A673 (cell line): ENCODE measurements around the gene RDH16. TPM values are rescaled to one million over a fixed set of nuclear protein-coding genes. Genes with fewer than 3 reads are reported as not detected.

ENCODE experiments used
- BruUV-seq: library from RNA; stranded (reverse); fragments of 400-500 nt; replicated peaks from 2 replicates; lab custom pipeline; 2021; lab: Mats Ljungman, UMichigan
- CTCF ChIA-PET: fragments of 300-600 bp; sonication (Branson Sonifier 250); formaldehyde crosslinking; loops from one replicate; lab custom pipeline; 2022; ENCODE audit warnings: antibody characterized with exemption; lab: Charles Lee
- POLR2A ChIA-PET: fragments of 300-600 bp; sonication (Branson Sonifier 250); formaldehyde crosslinking; loops from one replicate; lab custom pipeline; 2022; ENCODE audit warnings: antibody characterized with exemption; ENCODE audit not compliant: low non-redundant PET; lab: Charles Lee
- DNase-seq: peaks from one replicate; pipeline ENCODE4 v3.0.0-alpha.2; 2015; ENCODE audit warnings: low spot score
- H3K27ac ChIP-seq: fragments of 200-600 bp; sonication (generic); 2 replicates; pipeline ENCODE4 v1.5.1; 2016; ENCODE audit warnings: mixed run types, low read depth, mild to moderate bottlenecking, mixed read lengths, antibody characterized with exemption, low read length; ENCODE audit not compliant: poor library complexity, severe bottlenecking
- H3K27me3 ChIP-seq: fragments of 200-600 bp; sonication (generic); replicated peaks from 2 replicates; pipeline ENCODE4 v1.6.1; 2017; ENCODE audit warnings: mixed run types, low read depth, mild to moderate bottlenecking, mixed read lengths, antibody characterized with exemption, low read length; ENCODE audit not compliant: insufficient read depth, poor library complexity
- H3K36me3 ChIP-seq: fragments of 200-600 bp; sonication (generic); 2 replicates; pipeline ENCODE4 v1.6.1; 2016; ENCODE audit warnings: mixed run types, mild to moderate bottlenecking, mixed read lengths, antibody characterized with exemption, low read length; ENCODE audit not compliant: insufficient read depth, poor library complexity, severe bottlenecking
- H3K4me1 ChIP-seq: fragments of 200-600 bp; sonication (generic); 2 replicates; pipeline ENCODE4 v1.6.1; 2017; ENCODE audit warnings: mixed run types, mild to moderate bottlenecking, mixed read lengths, antibody characterized with exemption, low read length; ENCODE audit not compliant: insufficient read depth, poor library complexity, severe bottlenecking
- H3K4me3 ChIP-seq: fragments of 200-600 bp; sonication (generic); 2 replicates; pipeline ENCODE4 v1.5.1; 2016; ENCODE audit warnings: low read depth, mixed run types, mild to moderate bottlenecking, mixed read lengths, low read length; ENCODE audit not compliant: poor library complexity, severe bottlenecking
- H3K9me3 ChIP-seq: fragments of 200-600 bp; sonication (generic); 2 replicates; pipeline ENCODE4 v1.6.1; 2016; ENCODE audit warnings: mixed run types, low read depth, mild to moderate bottlenecking, mixed read lengths, antibody characterized with exemption, low read length; ENCODE audit not compliant: poor library complexity, severe bottlenecking
- EZH2 ChIP-seq: fragments of 200-600 bp; sonication (generic); IDR thresholded peaks from 2 replicates; pipeline ENCODE4 v1.6.1; 2017; ENCODE audit warnings: borderline replicate concordance, low read depth, mild to moderate bottlenecking, mixed read lengths, antibody characterized with exemption, low read length; ENCODE audit not compliant: poor library complexity, severe bottlenecking
- intact Hi-C: fragments of 100-400 bp; cut with micrococcal nuclease; formaldehyde crosslinking; loops from one replicate; pipeline ENCODE4 v1.10.0; 2022; ENCODE audit not compliant: unreplicated experiment
- total RNA-seq: library from RNA; stranded (reverse); gene quantifications from 2 replicates; pipeline ENCODE4 v1.2.3, GENCODE V29; 2021
- TF ChIP-seq, protein P1 (sequence below): fragments of 300-800, 200-600 bp; sonication (generic); conservative IDR thresholded peaks from 2 replicates; pipeline ENCODE4 v1.5.1; 2017; ENCODE audit warnings: low read depth, mild to moderate bottlenecking, antibody characterized with exemption, low read length, moderate library complexity, mixed read lengths

Gene RDH16
- total RNA-seq, 1 experiment from 2014 or later = 0.24 TPM

DNA sequence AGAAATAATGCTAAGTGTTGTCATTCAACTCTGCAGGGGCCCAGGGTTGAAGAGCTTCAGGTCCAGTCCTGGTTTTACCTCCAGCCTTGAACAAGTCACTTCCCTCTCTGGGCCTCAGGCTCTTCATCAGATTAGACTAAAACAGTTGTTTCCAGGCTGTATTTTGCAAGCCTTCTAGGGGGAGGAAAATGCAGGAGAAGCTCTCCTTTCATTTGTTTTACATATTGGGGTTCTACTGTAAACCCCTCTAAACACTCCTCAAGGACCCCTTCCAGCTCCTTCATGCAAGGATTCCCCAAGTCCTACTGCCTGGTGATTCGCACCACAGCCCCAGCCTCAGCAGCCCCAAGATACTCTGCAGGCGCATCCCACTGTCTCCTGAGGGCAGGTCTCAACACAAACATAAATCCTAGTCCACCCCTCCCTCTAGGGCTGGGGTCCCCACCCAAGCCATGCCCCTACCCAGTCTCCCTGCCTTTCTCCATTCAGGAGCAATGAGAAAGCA, 25.9 kb downstream of the RDH16 start:
- peaks cover 13% of the 10 kb centered on the region for H3K4me1 ChIP-seq
- CTCF ChIA-PET = no interaction called here
- peak; percentile 75 for DNase-seq
- H3K27me3 ChIP-seq = no peaks in the 10 kb centered on the region
- TF ChIP-seq, protein P1, sequence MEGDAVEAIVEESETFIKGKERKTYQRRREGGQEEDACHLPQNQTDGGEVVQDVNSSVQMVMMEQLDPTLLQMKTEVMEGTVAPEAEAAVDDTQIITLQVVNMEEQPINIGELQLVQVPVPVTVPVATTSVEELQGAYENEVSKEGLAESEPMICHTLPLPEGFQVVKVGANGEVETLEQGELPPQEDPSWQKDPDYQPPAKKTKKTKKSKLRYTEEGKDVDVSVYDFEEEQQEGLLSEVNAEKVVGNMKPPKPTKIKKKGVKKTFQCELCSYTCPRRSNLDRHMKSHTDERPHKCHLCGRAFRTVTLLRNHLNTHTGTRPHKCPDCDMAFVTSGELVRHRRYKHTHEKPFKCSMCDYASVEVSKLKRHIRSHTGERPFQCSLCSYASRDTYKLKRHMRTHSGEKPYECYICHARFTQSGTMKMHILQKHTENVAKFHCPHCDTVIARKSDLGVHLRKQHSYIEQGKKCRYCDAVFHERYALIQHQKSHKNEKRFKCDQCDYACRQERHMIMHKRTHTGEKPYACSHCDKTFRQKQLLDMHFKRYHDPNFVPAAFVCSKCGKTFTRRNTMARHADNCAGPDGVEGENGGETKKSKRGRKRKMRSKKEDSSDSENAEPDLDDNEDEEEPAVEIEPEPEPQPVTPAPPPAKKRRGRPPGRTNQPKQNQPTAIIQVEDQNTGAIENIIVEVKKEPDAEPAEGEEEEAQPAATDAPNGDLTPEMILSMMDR = no peak
- TF ChIP-seq EZH2 = no peak
- no peaks in the 10 kb centered on the region for H3K9me3 ChIP-seq
- intact Hi-C loops = no loop called here
- H3K27ac ChIP-seq = peak overlapping the region; percentile 76
- no peak overlapping the region for H3K4me3 ChIP-seq
- no peaks in the 10 kb centered on the region for H3K36me3 ChIP-seq
- no TSS peak for BruUV-seq
- POLR2A ChIA-PET = no interaction called here

DNA sequence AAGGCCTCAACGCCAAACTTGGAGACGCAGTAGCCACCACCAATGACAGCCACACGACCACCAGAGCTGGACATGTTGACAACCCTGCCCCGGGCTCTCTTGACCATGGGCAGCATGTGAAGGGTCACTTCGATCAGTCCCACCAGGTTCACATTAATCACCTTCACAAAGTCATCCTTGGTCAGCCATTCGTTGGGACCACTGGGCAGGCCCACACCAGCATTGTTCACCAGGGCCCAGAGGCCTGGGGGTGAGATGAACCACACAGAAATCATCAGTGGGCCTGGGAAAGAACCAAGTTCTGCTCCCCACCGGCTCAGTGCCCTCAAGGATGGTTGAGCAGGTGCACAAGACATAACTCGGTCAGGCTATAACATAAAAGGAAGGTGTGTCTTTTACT, 27.2 kb downstream of the RDH16 start:
- BruUV-seq = no TSS peak
- no peak overlapping the region for H3K27ac ChIP-seq
- intact Hi-C loops = no loop called here
- no peak for DNase-seq
- no peaks in the 10 kb centered on the region for H3K9me3 ChIP-seq
- POLR2A ChIA-PET = no interaction called here
- CTCF ChIA-PET = no interaction called here
- no peaks in the 10 kb centered on the region for H3K36me3 ChIP-seq
- TF ChIP-seq EZH2 = no peak
- TF ChIP-seq, protein P1 = no peak
- no peaks in the 10 kb centered on the region for H3K27me3 ChIP-seq
- no peak overlapping the region for H3K4me3 ChIP-seq
- peaks cover 13% of the 10 kb centered on the region for H3K4me1 ChIP-seq

DNA sequence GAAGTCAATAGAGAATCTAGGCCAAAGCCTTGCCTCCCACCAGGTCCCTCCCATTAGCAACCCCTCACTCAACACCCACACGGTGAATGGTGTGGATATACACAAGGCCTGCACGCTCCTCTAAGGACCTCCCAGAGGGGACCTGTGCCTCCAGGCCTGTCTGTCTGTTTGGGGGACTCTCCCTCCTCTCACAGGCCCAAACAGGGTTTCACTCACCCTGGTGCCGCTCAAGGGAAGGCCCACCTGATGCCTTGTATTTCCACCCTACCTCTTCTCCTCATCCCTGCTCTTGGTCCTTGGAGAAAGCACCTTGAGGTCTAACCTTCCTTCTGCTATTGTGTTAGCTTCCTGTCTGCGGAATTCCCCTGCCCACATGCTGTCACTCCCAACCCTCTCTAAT, 27.6 kb downstream of the RDH16 start:
- no TSS peak for BruUV-seq
- intact Hi-C loops = no loop called here
- Histone ChIP-seq H3K27ac (no peak overlapping the region), H3K9me3 (no peaks in the 10 kb centered on the region), H3K36me3 (no peaks in the 10 kb centered on the region), H3K27me3 (no peaks in the 10 kb centered on the region), H3K4me3 (no peak overlapping the region), H3K4me1 (peaks cover 13% of the 10 kb centered on the region)
- DNase-seq = no peak
- CTCF ChIA-PET = no interaction called here
- POLR2A ChIA-PET = no interaction called here
- no peak for TF ChIP-seq EZH2
- TF ChIP-seq, protein P1 = no peak
